Mesodermal cell (in vitro differentiated cells): Measurements from ENCODE around the gene DHX57.

ENCODE experiments used
- H3K27ac ChIP-seq: 2 replicates; pipeline ENCODE4 v1.7.0; 2013; ENCODE audit warnings: mild to moderate bottlenecking, low read depth, low read length, moderate library complexity; ENCODE audit not compliant: severe bottlenecking
- H3K36me3 ChIP-seq: 2 replicates; pipeline ENCODE4 v1.7.1; 2013; ENCODE audit warnings: mild to moderate bottlenecking, low read length, moderate library complexity; ENCODE audit not compliant: control insufficient read depth, insufficient read depth
- H3K4me1 ChIP-seq: one replicate; pipeline ENCODE4 v1.7.1; 2013; ENCODE audit warnings: mild to moderate bottlenecking, low read length; ENCODE audit not compliant: insufficient read depth, control insufficient read depth, poor library complexity, severe bottlenecking
- H3K4me3 ChIP-seq: 2 replicates; pipeline ENCODE4 v1.7.0; 2013; ENCODE audit warnings: low read length, control low read depth, mild to moderate bottlenecking; ENCODE audit not compliant: insufficient read depth, poor library complexity, severe bottlenecking; ENCODE audit errors: extremely low read depth
- H3K9me3 ChIP-seq: 2 replicates; pipeline ENCODE4 v1.7.1; 2013; ENCODE audit warnings: mild to moderate bottlenecking, low read length, moderate library complexity; ENCODE audit not compliant: control insufficient read depth
- WGBS, 2 experiments: methylation state at CpG; one replicate each; pipeline ENCODE4 v1.1.5; 2013; ENCODE audit warnings: missing lambda C conversion rate in 2 of 2; ENCODE audit not compliant: insufficient coverage in 2 of 2; 5-methylcytosine and 5-hydroxymethylcytosine counted together

DHX57 gene

GRCh38 chr2:38900726-38901125 is 25.0 kb upstream of the DHX57 start:
- no peaks in the 10 kb centered on the region for H3K4me1 ChIP-seq
- no peaks in the 10 kb centered on the region for H3K9me3 ChIP-seq
- no peaks in the 10 kb centered on the region for H3K36me3 ChIP-seq
- no peak overlapping the region for H3K27ac ChIP-seq
- H3K4me3 ChIP-seq = no peak overlapping the region
- WGBS, 2 experiments = no CpG with 5 or more reads among the region's 1 CpG

- WGBS, 2 experiments = 85 to 93% methylated on average over 3 of the region's 5 CpGs
- H3K9me3 ChIP-seq = no peaks in the 10 kb centered on the region
- H3K4me3 ChIP-seq = no peak overlapping the region
- no peak overlapping the region for H3K27ac ChIP-seq
- H3K36me3 ChIP-seq = no peaks in the 10 kb centered on the region
- no peaks in the 10 kb centered on the region for H3K4me1 ChIP-seq
These were observed 22.5 kb upstream of the DHX57 start for GRCh38 chr2:38898256-38898655.

- no peaks in the 10 kb centered on the region for H3K4me1 ChIP-seq
- no peak overlapping the region for H3K4me3 ChIP-seq
- no peak overlapping the region for H3K27ac ChIP-seq
- no peaks in the 10 kb centered on the region for H3K36me3 ChIP-seq
- no peaks in the 10 kb centered on the region for H3K9me3 ChIP-seq
These were observed 17.1 kb upstream of the DHX57 start for GRCh38 chr2:38892819-38893218.

GRCh38 chr2:38889575-38889974 is 13.8 kb upstream of the DHX57 start, which contains the start of gene ARHGEF33:
TSS of gene ARHGEF33 (plus strand) at chr2:38889875. CDS start at chr2:38919448, 29,573 bp downstream.
- H3K36me3 ChIP-seq = no peaks in the 10 kb centered on the region
- H3K9me3 ChIP-seq = no peaks in the 10 kb centered on the region
- 60% methylated on average over 2 of the region's 3 CpGs; no CpG with 5 or more reads in 1 of the 2 experiments for WGBS, 2 experiments
- H3K27ac ChIP-seq = no peak within 1 kb of the TSS
- H3K4me1 ChIP-seq = no peaks in the 10 kb centered on the region
- no peak within 1 kb of the TSS for H3K4me3 ChIP-seq

- no peaks in the 10 kb centered on the region for H3K9me3 ChIP-seq
- H3K4me3 ChIP-seq = no peak overlapping the region
- no peaks in the 10 kb centered on the region for H3K4me1 ChIP-seq
- no peak overlapping the region for H3K27ac ChIP-seq
- no peaks in the 10 kb centered on the region for H3K36me3 ChIP-seq
These were observed 13.3 kb upstream of the DHX57 start for GRCh38 chr2:38889045-38889444.

DNA sequence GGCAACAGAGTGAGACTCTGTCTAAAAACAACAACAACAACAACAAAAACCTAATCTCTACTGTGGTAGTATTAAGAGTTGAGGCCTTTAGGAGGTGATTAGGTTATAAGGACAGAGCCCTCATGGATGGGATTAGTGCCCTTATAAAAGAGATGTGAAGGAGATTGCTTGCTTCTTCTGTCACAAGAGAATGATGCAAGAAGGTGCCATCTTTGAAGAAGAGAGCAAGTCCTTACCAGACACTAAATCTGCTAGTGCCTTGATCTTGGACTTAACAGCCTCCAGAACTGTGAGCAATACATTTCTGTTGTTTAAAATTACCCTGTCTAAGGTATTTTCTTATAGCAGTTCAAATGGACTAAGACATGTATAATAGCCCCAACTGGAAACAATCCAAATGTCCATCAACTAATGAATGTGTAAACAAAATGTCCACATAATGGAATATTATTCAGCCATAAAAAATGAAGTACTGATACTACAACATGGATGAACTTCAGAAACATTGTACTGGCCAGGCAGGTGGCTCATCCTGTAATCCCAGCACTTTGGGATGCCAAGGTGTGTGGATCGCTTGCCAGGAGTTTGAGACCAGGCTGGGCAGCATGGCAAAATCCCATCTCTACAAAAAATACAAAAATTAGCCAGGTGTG is 12.3 kb upstream of the DHX57 start:
- Histone ChIP-seq H3K4me3 (no peak overlapping the region), H3K4me1 (no peaks in the 10 kb centered on the region), H3K36me3 (no peaks in the 10 kb centered on the region), H3K9me3 (no peaks in the 10 kb centered on the region), H3K27ac (no peak overlapping the region)
- WGBS, 2 experiments = 63 to 80% methylated on average over 1 of the region's 1 CpG

DNA sequence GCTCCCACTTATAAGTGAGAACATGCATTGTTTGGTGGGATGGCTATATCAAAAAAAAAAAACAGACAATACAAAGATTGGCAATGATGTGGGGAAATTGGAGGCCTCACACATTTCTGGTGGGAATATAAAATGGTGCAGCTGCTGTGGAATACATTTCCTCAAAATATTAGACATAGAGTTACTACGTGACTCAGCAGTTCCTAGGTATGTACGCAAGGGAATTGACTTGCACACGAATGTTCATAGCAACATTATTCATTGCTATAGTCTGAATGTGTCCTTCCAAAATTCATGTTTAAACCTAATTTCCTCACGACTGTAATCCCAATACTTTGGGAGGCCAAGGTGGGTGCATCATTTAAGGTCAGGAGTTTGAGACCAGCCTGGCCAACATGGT is 11.6 kb upstream of the DHX57 start:
- Histone ChIP-seq H3K27ac (no peak overlapping the region), H3K36me3 (no peaks in the 10 kb centered on the region), H3K4me3 (no peak overlapping the region), H3K9me3 (no peaks in the 10 kb centered on the region), H3K4me1 (no peaks in the 10 kb centered on the region)
- 89 to 90% methylated on average over 4 of the region's 4 CpGs for WGBS, 2 experiments

DNA sequence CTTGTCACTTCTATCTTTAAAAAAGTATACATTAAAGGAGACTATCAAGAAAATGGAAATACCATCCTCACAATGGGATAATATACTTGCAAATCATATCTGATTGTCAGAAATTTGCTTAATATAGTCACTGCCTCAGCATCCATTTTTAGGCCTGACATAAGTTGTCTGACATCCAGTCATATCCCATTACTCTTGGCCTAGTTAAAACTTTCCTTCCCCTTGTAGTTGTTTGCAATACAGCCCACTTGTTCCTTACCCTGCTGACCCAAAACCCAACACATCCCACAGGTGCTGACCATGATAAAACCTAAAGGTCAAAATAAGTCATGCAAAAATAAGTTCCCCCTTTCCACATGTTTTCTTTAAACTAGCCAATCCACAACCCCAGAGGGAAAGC is 10.3 kb upstream of the DHX57 start:
- Histone ChIP-seq H3K4me1 (no peaks in the 10 kb centered on the region), H3K27ac (no peak overlapping the region), H3K9me3 (no peaks in the 10 kb centered on the region), H3K4me3 (no peak overlapping the region), H3K36me3 (no peaks in the 10 kb centered on the region)

GRCh38 chr2:38876407-38876806 is 673 bp upstream of the DHX57 start:
- Histone ChIP-seq H3K4me3 (peak overlapping the region; percentile 77), H3K9me3 (no peaks in the 10 kb centered on the region), H3K27ac (no peak overlapping the region), H3K36me3 (no peaks in the 10 kb centered on the region), H3K4me1 (peaks cover 9% of the 10 kb centered on the region)
- WGBS, 2 experiments = 33 to 52% methylated on average over 4 to 7 of the region's 10 CpGs

GRCh38 chr2:38875227-38875575 is 533 bp downstream of the DHX57 start:
- Histone ChIP-seq H3K4me1 (peaks cover 9% of the 10 kb centered on the region), H3K27ac (no peak overlapping the region)

GRCh38 chr2:38873763-38874162 is 2.0 kb downstream of the DHX57 start:
- no peak overlapping the region for H3K4me3 ChIP-seq
- 90 to 93% methylated on average over 2 to 3 of the region's 5 CpGs for WGBS, 2 experiments

More at GRCh38 chr2:38875227-38875575, 533 bp downstream of the DHX57 start:
- Histone ChIP-seq H3K36me3 (no peaks in the 10 kb centered on the region), H3K4me3 (peak overlapping the region; percentile 77), H3K9me3 (no peaks in the 10 kb centered on the region)
- WGBS, 2 experiments = 0% methylated on average over 7 to 10 of the region's 10 CpGs

More at GRCh38 chr2:38873763-38874162, 2.0 kb downstream of the DHX57 start:
- peaks cover 9% of the 10 kb centered on the region for H3K4me1 ChIP-seq
- H3K9me3 ChIP-seq = no peaks in the 10 kb centered on the region
- H3K27ac ChIP-seq = no peak overlapping the region
- H3K36me3 ChIP-seq = no peaks in the 10 kb centered on the region
